T-helper 17 cell (primary cell): ENCODE measurements around the gene OR10H2. TPM values are rescaled to one million over a fixed set of nuclear protein-coding genes. Genes with fewer than 3 reads are reported as not detected.
"Not testable (repeated sequence)": the region's sequence is repeated elsewhere in the genome, so short reads cannot be mapped to it uniquely, and the experiment has no call there.

ENCODE experiments used
- ATAC-seq: fragments of 150-1000 bp; cut with Tn5 transposase; 2 replicates; pipeline ENCODE4 v1.10.0; 2021; ENCODE audit warnings: mild to moderate bottlenecking, moderate library complexity
- DNase-seq, 3 donors: peaks; one replicate each; pipeline versions ENCODE4 v3.0.0 to v3.0.0-alpha.2; 2020 to 2021
- H3K9me3 ChIP-seq: one replicate; pipeline ENCODE4 v1.7.0; 2013; ENCODE audit warnings: low read length, mild to moderate bottlenecking; ENCODE audit not compliant: control insufficient read depth, poor library complexity, severe bottlenecking
- H3K27ac Mint-ChIP-seq: one replicate; pipeline ENCODE4 v1.8.0; 2022; ENCODE audit warnings: mild to moderate bottlenecking, moderate library complexity, mixed read lengths
- H3K27me3 Mint-ChIP-seq: one replicate; pipeline ENCODE4 v1.8.0; 2022; ENCODE audit warnings: mixed read lengths
- H3K36me3 Mint-ChIP-seq: one replicate; pipeline ENCODE4 v1.8.0; 2022; ENCODE audit warnings: low read depth, mixed read lengths
- H3K4me1 Mint-ChIP-seq: one replicate; pipeline ENCODE4 v1.8.0; 2022; ENCODE audit warnings: mild to moderate bottlenecking, mixed read lengths
- H3K4me3 Mint-ChIP-seq: one replicate; pipeline ENCODE4 v1.8.0; 2022; ENCODE audit warnings: mild to moderate bottlenecking, moderate library complexity, mixed read lengths
- total RNA-seq, 4 donors: library from RNA in 2 of 4; stranded (reverse) in 2 of 4; gene quantifications; one replicate each; pipeline ENCODE4 v1.2.3 and lab custom pipeline; 2022 to 2026

The OR10H2 gene
- total RNA-seq, 2 donors from 2014 or later: not detected

DNA sequence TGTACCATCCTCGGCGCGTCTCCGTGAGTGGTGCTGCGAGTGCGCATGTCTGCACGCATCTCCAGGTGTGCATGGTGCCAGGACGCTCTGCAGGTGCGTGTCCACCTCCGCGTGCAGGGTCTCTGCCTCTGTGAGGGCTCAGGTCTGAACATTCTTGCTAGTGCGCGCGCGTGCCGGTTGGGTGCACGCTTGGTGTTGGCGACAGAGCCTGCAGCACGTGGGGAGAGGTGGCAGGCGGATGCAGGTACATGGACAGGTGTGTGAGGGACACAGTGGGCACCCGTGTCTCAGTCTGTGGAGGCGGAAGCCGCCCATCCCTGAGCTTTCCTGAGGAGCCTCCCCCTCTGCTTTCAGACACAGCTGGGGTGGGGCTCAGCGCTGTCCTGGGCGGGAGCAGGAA, 4.9 kb upstream of the OR10H2 start:
- no peak overlapping the region for H3K4me3 Mint-ChIP-seq
- DNase-seq (no peak), ATAC-seq (no peak)
- H3K4me1 Mint-ChIP-seq: peaks cover 12% of the 10 kb centered on the region
- no peaks in the 10 kb centered on the region for H3K36me3 Mint-ChIP-seq
- H3K27me3 Mint-ChIP-seq: peaks cover 45% of the 10 kb centered on the region
- H3K9me3 ChIP-seq: no peaks in the 10 kb centered on the region
- no peak overlapping the region for H3K27ac Mint-ChIP-seq

DNA sequence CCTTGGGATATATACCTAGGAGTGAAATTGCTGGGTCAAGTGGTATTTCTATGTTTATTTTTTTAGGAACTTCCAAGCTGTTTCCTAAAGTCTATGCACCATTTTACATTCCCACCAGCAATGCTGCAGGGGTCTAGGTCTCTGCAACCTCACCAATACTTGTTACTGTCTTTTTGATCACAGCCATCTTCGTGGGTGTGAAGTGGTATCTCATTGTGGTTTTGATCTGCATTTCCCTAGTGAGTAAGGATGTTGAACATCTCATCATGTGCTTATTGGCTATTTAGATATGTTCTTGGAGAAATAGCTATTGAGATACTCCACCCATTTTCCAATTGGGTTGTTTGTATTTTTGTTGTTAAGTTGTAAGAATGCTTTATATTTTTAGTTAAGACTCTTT, 2.7 kb downstream of the OR10H2 start:
- Mint-ChIP-seq H3K4me3 (no peak overlapping the region), H3K27me3 (peaks cover 51% of the 10 kb centered on the region), H3K4me1 (peaks cover 8% of the 10 kb centered on the region), H3K36me3 (no peaks in the 10 kb centered on the region), H3K27ac (no peak overlapping the region)
- no peak for ATAC-seq
- no peaks in the 10 kb centered on the region for H3K9me3 ChIP-seq
- no peak for DNase-seq

DNA sequence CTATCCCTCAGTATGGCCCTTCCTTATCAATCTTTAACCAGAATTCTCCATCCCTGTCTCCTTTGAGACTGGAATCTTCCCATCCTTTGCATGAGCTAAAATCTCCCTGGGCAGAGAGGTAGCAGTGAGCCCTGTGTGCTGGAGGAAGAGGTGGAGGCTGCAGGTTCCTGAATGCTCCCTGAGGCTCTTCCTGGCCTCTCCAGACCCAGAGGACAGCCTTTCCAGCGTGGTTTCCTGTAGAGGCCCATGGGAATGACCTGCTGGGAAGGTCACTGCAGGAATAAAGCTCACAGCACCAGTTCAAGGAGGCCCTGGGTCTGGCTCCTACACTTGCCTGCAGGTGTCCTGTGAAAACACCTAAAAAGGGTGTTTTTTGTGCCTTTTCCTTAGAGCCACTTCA, 4.6 kb downstream of the OR10H2 start:
- ATAC-seq (no peak), DNase-seq (no peak)
- Mint-ChIP-seq H3K4me3 (no peak overlapping the region), H3K36me3 (no peaks in the 10 kb centered on the region), H3K27ac (no peak overlapping the region), H3K27me3 (peaks cover 34% of the 10 kb centered on the region), H3K4me1 (peaks cover 1% of the 10 kb centered on the region)
- H3K9me3 ChIP-seq: no peaks in the 10 kb centered on the region

DNA sequence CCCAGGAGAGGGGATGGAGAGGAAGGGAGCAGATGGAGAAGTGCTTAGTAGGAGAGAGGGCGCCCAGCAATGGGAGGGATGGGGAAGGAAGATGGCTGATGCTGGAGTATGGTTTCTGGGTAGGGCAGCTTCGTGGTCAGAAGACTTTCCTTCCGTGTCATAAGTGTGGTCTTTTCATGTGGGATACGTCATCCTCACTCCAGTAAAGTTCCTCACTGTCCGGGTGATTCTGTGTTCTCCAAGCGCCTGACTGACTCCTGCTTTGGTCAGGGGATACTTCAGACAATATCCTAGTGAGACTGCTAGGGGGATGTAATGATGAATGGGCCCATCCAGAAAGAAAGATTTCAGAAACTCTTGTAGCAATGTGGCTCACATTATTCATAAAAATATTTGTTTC, 6.1 kb downstream of the OR10H2 start:
- Mint-ChIP-seq H3K27ac (no peak overlapping the region), H3K27me3 (peaks cover 26% of the 10 kb centered on the region), H3K36me3 (no peaks in the 10 kb centered on the region), H3K4me3 (no peak overlapping the region), H3K4me1 (no peaks in the 10 kb centered on the region)
- ATAC-seq (no peak), DNase-seq (no peak)
- no peaks in the 10 kb centered on the region for H3K9me3 ChIP-seq

DNA sequence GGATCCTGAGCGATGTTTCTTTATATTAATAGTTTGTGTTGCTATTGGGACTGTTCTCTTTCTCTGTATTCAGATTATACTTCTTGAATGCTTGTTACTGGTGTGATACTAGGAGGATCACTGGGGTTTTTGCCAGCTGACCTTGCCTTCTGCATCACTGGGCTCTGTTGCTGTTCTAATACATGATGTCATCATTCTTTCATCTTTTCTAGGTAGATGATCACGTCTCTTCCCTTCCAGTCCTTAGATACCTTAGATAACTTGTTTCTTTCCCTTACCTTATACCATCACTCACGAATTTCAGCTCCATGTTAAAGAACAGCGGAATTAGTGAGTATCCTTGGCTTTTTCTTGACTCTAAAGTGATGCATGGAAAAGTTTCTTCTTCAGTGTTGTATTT, 9.9 kb downstream of the OR10H2 start, which contains the start of gene OR10H3:
Gene OR10H3, plus strand, starts transcription at position 264 of the 400 bp plus-strand sequence. CDS start 3,408 bp downstream, outside the sequence.
- H3K9me3 ChIP-seq: no peaks in the 10 kb centered on the region
- H3K4me1 Mint-ChIP-seq: no peaks in the 10 kb centered on the region
- H3K4me3 Mint-ChIP-seq: no peak within 1 kb of the TSS
- H3K36me3 Mint-ChIP-seq: no peaks in the 10 kb centered on the region
- ATAC-seq: no peak
- peaks cover 23% of the 10 kb centered on the region for H3K27me3 Mint-ChIP-seq
- DNase-seq: no peak
- no peak within 1 kb of the TSS for H3K27ac Mint-ChIP-seq

DNA sequence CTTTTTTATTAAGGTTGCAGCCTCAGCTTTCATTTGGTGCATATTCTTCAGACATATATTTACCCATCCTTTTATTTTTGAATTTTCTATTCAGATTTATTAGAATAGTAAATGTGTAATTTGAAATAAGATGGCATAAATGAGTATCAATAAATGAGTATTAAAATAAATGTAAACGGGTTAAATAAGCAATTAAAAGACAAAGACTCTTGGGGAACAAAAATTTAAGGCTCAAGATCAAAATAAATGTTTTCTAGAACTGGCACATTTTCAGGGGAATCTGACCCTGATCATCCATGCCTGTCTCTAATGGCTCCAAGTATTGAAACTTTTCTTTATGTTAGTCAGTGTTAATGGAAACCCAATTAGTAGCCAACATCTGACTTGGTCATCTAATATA, 13.0 kb downstream of the OR10H2 start:
- no peaks in the 10 kb centered on the region for H3K4me1 Mint-ChIP-seq
- no peak overlapping the region for H3K4me3 Mint-ChIP-seq
- H3K9me3 ChIP-seq: no peaks in the 10 kb centered on the region
- DNase-seq (no peak), ATAC-seq (no peak)
- H3K27ac Mint-ChIP-seq: no peak overlapping the region
- peaks cover 2% of the 10 kb centered on the region for H3K36me3 Mint-ChIP-seq
- H3K27me3 Mint-ChIP-seq: peaks cover 27% of the 10 kb centered on the region

DNA sequence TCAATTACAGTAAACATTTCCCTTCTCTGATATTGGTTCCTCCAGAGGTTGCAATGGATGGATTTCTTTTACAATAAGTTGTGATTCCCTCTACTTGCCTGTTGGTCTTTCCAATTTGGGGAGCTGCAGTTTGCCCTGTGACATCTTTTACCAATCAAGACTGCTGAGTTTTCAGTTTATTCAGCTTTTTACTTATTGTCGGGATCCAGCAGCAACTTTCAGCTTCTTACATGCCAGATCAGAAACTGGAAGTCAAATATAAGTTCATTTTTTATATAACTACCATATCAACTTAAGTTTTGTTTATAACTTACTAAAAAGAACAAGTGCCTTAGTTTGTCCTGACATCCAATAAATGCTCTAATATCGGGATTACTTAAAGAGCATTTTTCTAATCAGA, 20.4 kb downstream of the OR10H2 start:
- Mint-ChIP-seq H3K27me3 (peaks cover 67% of the 10 kb centered on the region), H3K36me3 (no peaks in the 10 kb centered on the region)
- ATAC-seq: no peak

DNA sequence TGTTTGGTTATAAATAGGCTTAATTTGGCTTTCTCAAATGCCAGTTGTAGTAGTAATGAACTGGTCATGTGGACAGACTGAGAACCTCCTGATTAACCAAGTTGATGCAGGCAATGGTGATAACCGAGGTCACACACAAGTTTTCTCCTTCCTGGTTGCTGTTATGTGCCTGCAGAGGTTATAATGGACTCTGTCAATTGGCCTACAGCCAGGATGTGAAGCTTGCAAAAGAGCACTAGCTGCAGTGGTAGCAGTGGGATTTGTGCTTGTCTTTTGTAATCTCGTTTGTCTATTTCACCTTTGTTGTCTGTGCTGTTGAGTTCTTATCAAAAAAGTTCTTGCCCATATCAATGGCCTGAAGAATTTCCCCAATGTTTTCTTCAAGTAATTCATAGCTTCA, 30.6 kb downstream of the OR10H2 start:
- H3K4me1 Mint-ChIP-seq: peaks cover 11% of the 10 kb centered on the region
- H3K27ac Mint-ChIP-seq: no peak overlapping the region
- H3K4me3 Mint-ChIP-seq: no peak overlapping the region
- no peaks in the 10 kb centered on the region for H3K9me3 ChIP-seq
- DNase-seq (no peak), ATAC-seq (no peak)
- peaks cover 75% of the 10 kb centered on the region for H3K27me3 Mint-ChIP-seq
- H3K36me3 Mint-ChIP-seq: peaks cover 6% of the 10 kb centered on the region

More for the DNA sequence above, 20.4 kb downstream of the OR10H2 start:
- no peak for DNase-seq
- no peak overlapping the region for H3K4me3 Mint-ChIP-seq
- H3K27ac Mint-ChIP-seq: no peak overlapping the region
- H3K4me1 Mint-ChIP-seq: no peaks in the 10 kb centered on the region
- H3K9me3 ChIP-seq: no peaks in the 10 kb centered on the region

DNA sequence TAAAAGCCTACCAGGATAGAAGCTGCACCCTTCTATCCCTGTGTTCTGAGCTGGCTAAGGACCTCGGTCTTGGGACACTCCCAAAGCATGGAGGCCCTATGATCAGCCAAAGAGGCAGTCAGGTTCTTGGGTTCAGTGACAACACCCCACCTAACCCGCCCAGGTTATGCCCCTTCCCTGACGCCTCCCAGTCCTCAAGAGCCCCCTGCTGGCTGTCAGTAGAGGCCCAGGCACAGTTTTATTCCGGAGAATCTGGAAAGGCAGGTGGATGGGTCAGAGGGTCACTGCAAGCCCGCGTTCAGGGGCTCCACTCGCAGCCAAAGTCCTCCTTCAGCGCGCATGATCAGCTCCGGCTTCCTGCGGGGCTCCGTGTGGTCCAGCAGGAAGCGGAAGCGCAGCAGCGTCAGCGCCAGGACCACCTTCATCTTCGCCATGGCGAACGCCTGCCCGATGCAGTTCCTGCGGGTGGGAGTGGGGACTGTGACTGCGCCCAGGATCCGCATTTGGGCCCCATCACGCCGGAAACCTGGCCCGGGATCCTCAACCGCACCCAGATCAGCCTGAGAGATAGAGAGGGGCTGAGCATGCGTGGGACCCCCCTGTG, 32.2 kb downstream of the OR10H2 start:
- H3K27ac Mint-ChIP-seq: no peak overlapping the region
- ATAC-seq (no peak), DNase-seq (no peak)
- H3K4me1 Mint-ChIP-seq: peaks cover 11% of the 10 kb centered on the region
- H3K9me3 ChIP-seq: no peaks in the 10 kb centered on the region
- no peak overlapping the region for H3K4me3 Mint-ChIP-seq
- H3K36me3 Mint-ChIP-seq: peaks cover 6% of the 10 kb centered on the region
- H3K27me3 Mint-ChIP-seq: peaks cover 58% of the 10 kb centered on the region

DNA sequence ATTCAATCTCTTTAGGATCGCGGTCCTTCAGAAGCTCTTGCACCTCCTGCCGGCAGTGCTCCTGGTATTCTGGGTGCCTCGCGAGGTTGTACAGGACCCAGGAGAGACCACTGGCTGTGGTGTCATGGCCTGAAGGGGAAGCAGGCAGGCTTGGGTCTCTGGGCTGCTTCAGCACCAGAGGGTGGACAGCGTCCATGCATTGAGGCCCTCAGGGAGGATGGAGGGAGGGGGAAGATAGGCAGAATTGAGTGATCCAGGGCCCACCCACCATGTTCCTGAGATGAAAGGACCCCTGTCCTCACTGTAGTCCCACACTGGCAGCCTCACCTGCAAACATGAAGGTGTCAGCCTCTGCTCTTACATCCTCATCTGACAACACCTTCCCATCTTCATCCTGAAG, 41.8 kb downstream of the OR10H2 start:
- Mint-ChIP-seq H3K27ac (no peak overlapping the region), H3K4me1 (no peaks in the 10 kb centered on the region), H3K27me3 (peaks cover 46% of the 10 kb centered on the region), H3K36me3 (no peaks in the 10 kb centered on the region), H3K4me3 (no peak overlapping the region)
- ATAC-seq: no peak
- H3K9me3 ChIP-seq: no peaks in the 10 kb centered on the region
- DNase-seq: no peak

DNA sequence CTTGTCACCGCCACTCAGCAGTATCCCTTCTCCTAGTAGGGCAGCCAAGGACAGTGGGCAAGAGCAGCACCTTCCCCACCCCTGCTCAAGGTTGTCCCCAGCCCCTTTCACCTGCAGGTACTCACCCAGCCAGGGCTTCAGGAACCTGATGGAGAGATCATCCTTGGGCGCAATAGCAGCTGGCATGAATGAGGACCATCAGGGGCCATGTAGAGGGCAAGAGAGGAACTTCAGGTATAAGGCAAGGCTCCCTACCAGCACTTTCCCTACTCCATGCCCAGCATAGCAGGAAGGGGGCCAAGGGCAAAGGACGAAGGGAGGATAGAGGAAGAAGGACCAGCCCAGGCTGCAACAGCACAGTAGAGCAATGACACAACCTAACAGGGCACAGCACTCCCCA, 46.3 kb downstream of the OR10H2 start:
- H3K36me3 Mint-ChIP-seq, DNase-seq, H3K9me3 ChIP-seq, H3K4me3 Mint-ChIP-seq, ATAC-seq, H3K27ac Mint-ChIP-seq, H3K4me1 Mint-ChIP-seq: not testable (repeated sequence)
- peaks cover 48% of the 10 kb centered on the region for H3K27me3 Mint-ChIP-seq

DNA sequence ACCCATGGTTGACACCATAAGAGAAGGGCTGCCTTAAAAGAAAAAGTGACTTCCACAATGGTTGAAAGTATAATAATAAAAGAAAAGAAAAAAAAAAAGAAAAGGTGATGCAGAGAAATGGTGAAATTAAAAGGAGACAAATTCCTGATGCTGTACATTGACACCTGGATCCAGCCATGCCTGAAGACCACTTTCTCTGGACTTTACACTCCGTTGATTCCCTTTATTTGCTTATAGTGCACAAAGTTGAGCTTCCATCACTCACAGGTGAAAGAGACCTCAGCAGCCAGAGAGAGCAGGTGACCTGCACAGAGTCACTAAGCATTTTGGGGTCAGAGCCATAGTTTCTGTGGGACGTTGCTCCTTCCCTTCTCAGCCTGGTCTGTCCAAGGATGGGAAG, 47.4 kb downstream of the OR10H2 start:
- H3K9me3 ChIP-seq: no peaks in the 10 kb centered on the region
- no peak for ATAC-seq
- Mint-ChIP-seq H3K27ac (no peak overlapping the region), H3K4me3 (no peak overlapping the region), H3K36me3 (no peaks in the 10 kb centered on the region), H3K4me1 (no peaks in the 10 kb centered on the region), H3K27me3 (peaks cover 40% of the 10 kb centered on the region)
- no peak for DNase-seq

DNA sequence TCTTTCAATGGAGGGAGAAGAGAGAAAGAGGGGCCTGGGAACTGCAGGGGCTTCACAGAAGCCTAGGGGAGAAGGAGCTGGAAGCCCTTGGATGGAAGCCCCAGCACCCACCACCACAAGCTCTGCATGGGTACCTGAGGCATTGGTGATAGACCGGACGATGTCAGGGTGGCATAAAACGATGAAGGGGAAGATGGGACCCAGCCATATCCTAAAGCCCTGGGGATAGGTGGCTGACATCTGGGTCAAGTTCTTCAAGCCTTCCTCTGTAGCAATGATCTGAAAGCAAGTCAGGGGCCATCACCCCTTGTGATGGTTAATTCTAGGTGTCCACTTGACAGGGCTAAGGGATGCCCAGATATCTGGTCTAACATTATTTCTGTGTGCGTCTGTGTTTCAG, 48.4 kb downstream of the OR10H2 start:
- H3K4me3 Mint-ChIP-seq: no peak overlapping the region
- H3K9me3 ChIP-seq: no peaks in the 10 kb centered on the region
- H3K27me3 Mint-ChIP-seq: peaks cover 33% of the 10 kb centered on the region
- DNase-seq (no peak), ATAC-seq (no peak)
- no peaks in the 10 kb centered on the region for H3K4me1 Mint-ChIP-seq
- H3K36me3 Mint-ChIP-seq: no peaks in the 10 kb centered on the region
- no peak overlapping the region for H3K27ac Mint-ChIP-seq
